HEK293 (cell line): ENCODE results near the gene ABLIM2.

Source experiments
- BCL11B ChIP-seq: fragments of 450-650 bp; formaldehyde crosslinking; IDR thresholded peaks from 2 replicates; pipeline ENCODE4 v1.5.1; 2016; ENCODE audit warnings: low read depth, missing biosample characterization, missing genetic modification characterization
- REPIN1 ChIP-seq: fragments of 450-650 bp; formaldehyde crosslinking; IDR thresholded peaks from 2 replicates; pipeline ENCODE4 v1.5.1; 2017; ENCODE audit warnings: missing biosample characterization, missing genetic modification characterization, low read depth
- SCRT1 ChIP-seq: fragments of 450-650 bp; formaldehyde crosslinking; IDR thresholded peaks from 2 replicates; pipeline ENCODE4 v1.5.1; 2016; ENCODE audit warnings: missing biosample characterization, missing genetic modification characterization, borderline replicate concordance
- SETDB1 ChIP-seq: IDR thresholded peaks from one replicate; pipeline ENCODE4 v1.6.1; 2017; ENCODE audit warnings: mild to moderate bottlenecking, low read length, moderate library complexity, mixed read lengths; ENCODE audit not compliant: insufficient read length
- TCF7L2 ChIP-seq: IDR thresholded peaks from 2 replicates; pipeline ENCODE4 v1.6.1; 2011; ENCODE audit warnings: low read depth, mild to moderate bottlenecking, inconsistent platforms, low read length, moderate library complexity, borderline replicate concordance
- ZFP41 ChIP-seq: fragments of 450-650 bp; formaldehyde crosslinking; IDR thresholded peaks from 2 replicates; pipeline ENCODE4 v1.5.1; 2016; ENCODE audit warnings: missing biosample characterization, missing genetic modification characterization, borderline replicate concordance
- ZNF274 ChIP-seq, 2 experiments: fragments of 200-500 bp in 1 of 2; fragments of 450-650 bp in 1 of 2; sonication (Bioruptor generic) in 1 of 2; formaldehyde crosslinking in 1 of 2; IDR thresholded peaks; 2 replicates each; pipeline versions ENCODE4 v1.5.1 to v1.6.1; 2014 to 2016; ENCODE audit warnings: borderline replicate concordance in 1 of 2, inconsistent platforms in 1 of 2, low read length in 1 of 2, missing biosample characterization in 1 of 2, missing genetic modification characterization in 1 of 2
- ZNF624 ChIP-seq: fragments of 450-650 bp; formaldehyde crosslinking; IDR thresholded peaks from 2 replicates; pipeline ENCODE4 v1.5.1; 2017; ENCODE audit warnings: missing biosample characterization, missing genetic modification characterization
- ZNF654 ChIP-seq: fragments of 450-650 bp; formaldehyde crosslinking; IDR thresholded peaks from 2 replicates; pipeline ENCODE4 v1.5.1; 2016; ENCODE audit warnings: low read depth, missing biosample characterization, missing genetic modification characterization
- ZNF785 ChIP-seq: fragments of 450-650 bp; formaldehyde crosslinking; IDR thresholded peaks from 2 replicates; pipeline ENCODE4 v1.5.1; 2016; ENCODE audit warnings: missing biosample characterization, missing genetic modification characterization
- TF ChIP-seq, protein P1 (sequence below): fragments of 450-650 bp; formaldehyde crosslinking; IDR thresholded peaks from 2 replicates; pipeline ENCODE4 v1.5.1; 2016; ENCODE audit warnings: missing biosample characterization, missing genetic modification characterization
- TF ChIP-seq, protein P2 (sequence below): fragments of 450-650 bp; formaldehyde crosslinking; IDR thresholded peaks from 2 replicates; pipeline ENCODE4 v1.5.1; 2016; ENCODE audit warnings: missing biosample characterization, missing genetic modification characterization

DNA sequence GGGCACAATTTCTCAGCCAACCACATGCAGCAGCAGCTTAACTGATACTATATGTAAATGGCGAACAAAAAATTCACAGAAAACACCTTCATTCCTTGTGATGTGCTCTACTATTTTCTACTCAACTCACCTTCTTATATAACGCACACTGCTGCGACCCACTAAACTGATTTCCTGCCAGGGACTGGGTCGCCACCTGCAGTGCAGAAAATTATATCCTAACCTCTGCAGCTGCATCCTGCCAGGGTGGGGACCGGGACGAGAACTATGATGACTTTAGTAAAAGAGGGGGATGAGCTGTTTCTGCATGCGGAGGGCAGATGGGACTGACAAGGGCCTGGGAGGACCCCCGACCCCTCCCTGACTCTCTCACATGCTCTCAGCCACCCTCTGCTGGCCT, 27.4 kb downstream of the ABLIM2 start:
- TF ChIP-seq TCF7L2, result no peak
- no peak for TF ChIP-seq ZNF274 (IDR thresholded peaks at IDR 0.05; ENCODE audit: low read length)
- TF ChIP-seq ZNF274 (tag by site-specific recombination; IDR thresholded peaks at IDR 0.05; ENCODE audit: borderline replicate concordance), result no peak
- no peak for TF ChIP-seq SETDB1
- no peak for TF ChIP-seq ZNF785 (tag by site-specific recombination)
- TF ChIP-seq, protein P1, sequence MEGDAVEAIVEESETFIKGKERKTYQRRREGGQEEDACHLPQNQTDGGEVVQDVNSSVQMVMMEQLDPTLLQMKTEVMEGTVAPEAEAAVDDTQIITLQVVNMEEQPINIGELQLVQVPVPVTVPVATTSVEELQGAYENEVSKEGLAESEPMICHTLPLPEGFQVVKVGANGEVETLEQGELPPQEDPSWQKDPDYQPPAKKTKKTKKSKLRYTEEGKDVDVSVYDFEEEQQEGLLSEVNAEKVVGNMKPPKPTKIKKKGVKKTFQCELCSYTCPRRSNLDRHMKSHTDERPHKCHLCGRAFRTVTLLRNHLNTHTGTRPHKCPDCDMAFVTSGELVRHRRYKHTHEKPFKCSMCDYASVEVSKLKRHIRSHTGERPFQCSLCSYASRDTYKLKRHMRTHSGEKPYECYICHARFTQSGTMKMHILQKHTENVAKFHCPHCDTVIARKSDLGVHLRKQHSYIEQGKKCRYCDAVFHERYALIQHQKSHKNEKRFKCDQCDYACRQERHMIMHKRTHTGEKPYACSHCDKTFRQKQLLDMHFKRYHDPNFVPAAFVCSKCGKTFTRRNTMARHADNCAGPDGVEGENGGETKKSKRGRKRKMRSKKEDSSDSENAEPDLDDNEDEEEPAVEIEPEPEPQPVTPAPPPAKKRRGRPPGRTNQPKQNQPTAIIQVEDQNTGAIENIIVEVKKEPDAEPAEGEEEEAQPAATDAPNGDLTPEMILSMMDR, result no peak
- no peak for TF ChIP-seq ZNF654 (tag by site-specific recombination)
- no peak for TF ChIP-seq BCL11B (tag by site-specific recombination)
- TF ChIP-seq REPIN1, result no peak
- TF ChIP-seq, protein P2, sequence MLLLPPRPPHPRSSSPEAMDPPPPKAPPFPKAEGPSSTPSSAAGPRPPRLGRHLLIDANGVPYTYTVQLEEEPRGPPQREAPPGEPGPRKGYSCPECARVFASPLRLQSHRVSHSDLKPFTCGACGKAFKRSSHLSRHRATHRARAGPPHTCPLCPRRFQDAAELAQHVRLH (tag by site-specific recombination), result no peak
- TF ChIP-seq ZFP41 (tag by site-specific recombination), result no peak
- TF ChIP-seq ZNF624 (tag by site-specific recombination), result no peak
- TF ChIP-seq SCRT1, result no peak
